ENCODE results near the gene EDEM1. TPM values are rescaled to one million over a fixed set of nuclear protein-coding genes. Genes with fewer than 3 reads are reported as not detected.

Gene EDEM1
- total and polyA plus RNA-seq, 4 donors: 7.9 to 16.0 (median 11.2) TPM

- H3K27me3 ChIP-seq (ENCODE audit: control insufficient read depth, insufficient read depth, low read length): no peaks in the 10 kb centered on the region
- H3K27ac ChIP-seq (ENCODE audit: low read depth, low read length): no peak overlapping the region
- WGBS (ENCODE audit: insufficient coverage): 48% methylated on average over 2 of the region's 6 CpGs
- H3K9me3 ChIP-seq (ENCODE audit: control insufficient read depth, insufficient read depth, low read length): no peaks in the 10 kb centered on the region
- H3K4me1 ChIP-seq (ENCODE audit: control insufficient read depth, insufficient read depth, low read length): peaks cover 3% of the 10 kb centered on the region
- H3K36me3 ChIP-seq (ENCODE audit: control insufficient read depth, insufficient read depth, low read length): peaks cover 3% of the 10 kb centered on the region
- no peak overlapping the region for H3K4me3 ChIP-seq (ENCODE audit: low read depth, low read length)
- DNase-seq (ENCODE audit: low read depth in 4 of 6, low spot score in 6 of 6): peak in 5 of 6 donors; percentile 17 to 87 (median 45)
Observed at GRCh38 chr3:5226783-5227182, 39.3 kb downstream of the EDEM1 start.

- no peak overlapping the region for H3K4me3 ChIP-seq (ENCODE audit: low read depth, low read length)
- 79% methylated on average over 4 of the region's 6 CpGs for WGBS (ENCODE audit: insufficient coverage)
- no peaks in the 10 kb centered on the region for H3K9me3 ChIP-seq (ENCODE audit: control insufficient read depth, insufficient read depth, low read length)
- H3K36me3 ChIP-seq (ENCODE audit: control insufficient read depth, insufficient read depth, low read length): no peaks in the 10 kb centered on the region
- peaks cover 5% of the 10 kb centered on the region for H3K4me1 ChIP-seq (ENCODE audit: control insufficient read depth, insufficient read depth, low read length)
- H3K27ac ChIP-seq (ENCODE audit: low read depth, low read length): no peak overlapping the region
- H3K27me3 ChIP-seq (ENCODE audit: control insufficient read depth, insufficient read depth, low read length): no peaks in the 10 kb centered on the region
- no peak for DNase-seq (ENCODE audit: low read depth in 4 of 6, low spot score in 6 of 6)
Observed at GRCh38 chr3:5227812-5228211, 40.3 kb downstream of the EDEM1 start.

GRCh38 chr3:5229414-5229813, 41.9 kb downstream of the EDEM1 start:
- DNase-seq (ENCODE audit: low read depth in 4 of 6, low spot score in 6 of 6): no peak
- WGBS (ENCODE audit: insufficient coverage): 100% methylated on average over 1 of the region's 2 CpGs
- H3K4me1 ChIP-seq (ENCODE audit: control insufficient read depth, insufficient read depth, low read length): peaks cover 5% of the 10 kb centered on the region
- H3K27me3 ChIP-seq (ENCODE audit: control insufficient read depth, insufficient read depth, low read length): no peaks in the 10 kb centered on the region
- H3K9me3 ChIP-seq (ENCODE audit: control insufficient read depth, insufficient read depth, low read length): no peaks in the 10 kb centered on the region
- H3K27ac ChIP-seq (ENCODE audit: low read depth, low read length): no peak overlapping the region
- no peak overlapping the region for H3K4me3 ChIP-seq (ENCODE audit: low read depth, low read length)
- no peaks in the 10 kb centered on the region for H3K36me3 ChIP-seq (ENCODE audit: control insufficient read depth, insufficient read depth, low read length)

GRCh38 chr3:5231074-5231473, 43.6 kb downstream of the EDEM1 start:
- 59% methylated on average over 2 of the region's 6 CpGs for WGBS (ENCODE audit: insufficient coverage)
- Histone ChIP-seq H3K9me3 (ENCODE audit: control insufficient read depth, insufficient read depth, low read length) (no peaks in the 10 kb centered on the region), H3K36me3 (ENCODE audit: control insufficient read depth, insufficient read depth, low read length) (no peaks in the 10 kb centered on the region), H3K27me3 (ENCODE audit: control insufficient read depth, insufficient read depth, low read length) (no peaks in the 10 kb centered on the region), H3K4me1 (ENCODE audit: control insufficient read depth, insufficient read depth, low read length) (peaks cover 5% of the 10 kb centered on the region), H3K4me3 (ENCODE audit: low read depth, low read length) (no peak overlapping the region), H3K27ac (ENCODE audit: low read depth, low read length) (no peak overlapping the region)
- peak in 2 of 6 donors; percentile 58 for DNase-seq (ENCODE audit: low read depth in 4 of 6, low spot score in 6 of 6)

- DNase-seq (ENCODE audit: low read depth in 4 of 6, low spot score in 6 of 6): peak in 2 of 6 donors; percentile 64 to 75
- H3K4me3 ChIP-seq (ENCODE audit: low read depth, low read length): no peak overlapping the region
- no peaks in the 10 kb centered on the region for H3K27me3 ChIP-seq (ENCODE audit: control insufficient read depth, insufficient read depth, low read length)
- no peaks in the 10 kb centered on the region for H3K36me3 ChIP-seq (ENCODE audit: control insufficient read depth, insufficient read depth, low read length)
- no peaks in the 10 kb centered on the region for H3K9me3 ChIP-seq (ENCODE audit: control insufficient read depth, insufficient read depth, low read length)
- peaks cover 5% of the 10 kb centered on the region for H3K4me1 ChIP-seq (ENCODE audit: control insufficient read depth, insufficient read depth, low read length)
- no peak overlapping the region for H3K27ac ChIP-seq (ENCODE audit: low read depth, low read length)
- WGBS (ENCODE audit: insufficient coverage): 14% methylated on average over 2 of the region's 2 CpGs
Observed at GRCh38 chr3:5231487-5231886, 44.0 kb downstream of the EDEM1 start.

GRCh38 chr3:5232570-5232969, 45.1 kb downstream of the EDEM1 start:
- no peaks in the 10 kb centered on the region for H3K36me3 ChIP-seq (ENCODE audit: control insufficient read depth, insufficient read depth, low read length)
- no peaks in the 10 kb centered on the region for H3K27me3 ChIP-seq (ENCODE audit: control insufficient read depth, insufficient read depth, low read length)
- H3K4me3 ChIP-seq (ENCODE audit: low read depth, low read length): no peak overlapping the region
- peaks cover 5% of the 10 kb centered on the region for H3K4me1 ChIP-seq (ENCODE audit: control insufficient read depth, insufficient read depth, low read length)
- DNase-seq (ENCODE audit: low read depth in 4 of 6, low spot score in 6 of 6): no peak
- H3K27ac ChIP-seq (ENCODE audit: low read depth, low read length): no peak overlapping the region
- WGBS (ENCODE audit: insufficient coverage): 68% methylated on average over 6 of the region's 6 CpGs
- no peaks in the 10 kb centered on the region for H3K9me3 ChIP-seq (ENCODE audit: control insufficient read depth, insufficient read depth, low read length)

GRCh38 chr3:5233026-5233425, 45.5 kb downstream of the EDEM1 start:
- no peaks in the 10 kb centered on the region for H3K9me3 ChIP-seq (ENCODE audit: control insufficient read depth, insufficient read depth, low read length)
- H3K27me3 ChIP-seq (ENCODE audit: control insufficient read depth, insufficient read depth, low read length): no peaks in the 10 kb centered on the region
- H3K4me3 ChIP-seq (ENCODE audit: low read depth, low read length): no peak overlapping the region
- WGBS (ENCODE audit: insufficient coverage): 14% methylated on average over 1 of the region's 2 CpGs
- no peaks in the 10 kb centered on the region for H3K36me3 ChIP-seq (ENCODE audit: control insufficient read depth, insufficient read depth, low read length)
- H3K27ac ChIP-seq (ENCODE audit: low read depth, low read length): no peak overlapping the region
- H3K4me1 ChIP-seq (ENCODE audit: control insufficient read depth, insufficient read depth, low read length): peaks cover 5% of the 10 kb centered on the region
- no peak for DNase-seq (ENCODE audit: low read depth in 4 of 6, low spot score in 6 of 6)

- no peak overlapping the region for H3K27ac ChIP-seq (ENCODE audit: low read depth, low read length)
- H3K4me3 ChIP-seq (ENCODE audit: low read depth, low read length): no peak overlapping the region
- peaks cover 5% of the 10 kb centered on the region for H3K4me1 ChIP-seq (ENCODE audit: control insufficient read depth, insufficient read depth, low read length)
- H3K36me3 ChIP-seq (ENCODE audit: control insufficient read depth, insufficient read depth, low read length): no peaks in the 10 kb centered on the region
- no peaks in the 10 kb centered on the region for H3K9me3 ChIP-seq (ENCODE audit: control insufficient read depth, insufficient read depth, low read length)
- WGBS (ENCODE audit: insufficient coverage): 86% methylated on average over 7 of the region's 7 CpGs
- DNase-seq (ENCODE audit: low read depth in 4 of 6, low spot score in 6 of 6): no peak
- H3K27me3 ChIP-seq (ENCODE audit: control insufficient read depth, insufficient read depth, low read length): no peaks in the 10 kb centered on the region
Observed at GRCh38 chr3:5235655-5236054, 48.1 kb downstream of the EDEM1 start.

- Histone ChIP-seq H3K27ac (ENCODE audit: low read depth, low read length) (no peak overlapping the region), H3K36me3 (ENCODE audit: control insufficient read depth, insufficient read depth, low read length) (no peaks in the 10 kb centered on the region), H3K4me1 (ENCODE audit: control insufficient read depth, insufficient read depth, low read length) (no peaks in the 10 kb centered on the region), H3K9me3 (ENCODE audit: control insufficient read depth, insufficient read depth, low read length) (peaks cover 2% of the 10 kb centered on the region), H3K4me3 (ENCODE audit: low read depth, low read length) (no peak overlapping the region), H3K27me3 (ENCODE audit: control insufficient read depth, insufficient read depth, low read length) (no peaks in the 10 kb centered on the region)
- DNase-seq (ENCODE audit: low read depth in 4 of 6, low spot score in 6 of 6): no peak
- 63% methylated on average over 4 of the region's 5 CpGs for WGBS (ENCODE audit: insufficient coverage)
Observed at GRCh38 chr3:5238545-5238944, 51.0 kb downstream of the EDEM1 start.

GRCh38 chr3:5239602-5240001, 52.1 kb downstream of the EDEM1 start:
- Histone ChIP-seq H3K27ac (ENCODE audit: low read depth, low read length) (no peak overlapping the region), H3K4me1 (ENCODE audit: control insufficient read depth, insufficient read depth, low read length) (no peaks in the 10 kb centered on the region), H3K27me3 (ENCODE audit: control insufficient read depth, insufficient read depth, low read length) (no peaks in the 10 kb centered on the region), H3K4me3 (ENCODE audit: low read depth, low read length) (no peak overlapping the region), H3K9me3 (ENCODE audit: control insufficient read depth, insufficient read depth, low read length) (peaks cover 5% of the 10 kb centered on the region), H3K36me3 (ENCODE audit: control insufficient read depth, insufficient read depth, low read length) (no peaks in the 10 kb centered on the region)
- peak in 2 of 6 donors; percentile 19 to 32 for DNase-seq (ENCODE audit: low read depth in 4 of 6, low spot score in 6 of 6)
- 18% methylated on average over 2 of the region's 4 CpGs for WGBS (ENCODE audit: insufficient coverage)

All from spinal cord (tissue), 10 donors.